Neural progenitor cell (in vitro differentiated cells): ENCODE results near the gene DACH1. TPM values are rescaled to one million over a fixed set of nuclear protein-coding genes. Genes with fewer than 3 reads are reported as not detected.

Source experiments
- DNase-seq: peaks from one replicate; pipeline ENCODE4 v3.0.0-alpha.2; 2016; ENCODE audit warnings: low spot score
- H2AFZ ChIP-seq: fragments of 200-600 bp; sonication (generic); replicated peaks from 2 replicates; pipeline ENCODE4 v1.6.1; 2016; ENCODE audit warnings: antibody characterized with exemption
- H3F3A ChIP-seq: fragments of 200-600 bp; sonication (generic); 2 replicates; pipeline ENCODE4 v1.6.1; 2016; ENCODE audit warnings: antibody characterized with exemption, low read depth
- H3K27ac ChIP-seq: fragments of 200-600 bp; sonication (generic); 2 replicates; pipeline ENCODE4 v1.5.1; 2016; ENCODE audit warnings: mild to moderate bottlenecking
- H3K27me3 ChIP-seq: fragments of 200-600 bp; sonication (generic); 2 replicates; pipeline ENCODE4 v1.6.1; 2016; ENCODE audit warnings: mild to moderate bottlenecking, moderate library complexity
- H3K36me3 ChIP-seq: fragments of 200-600 bp; sonication (generic); 2 replicates; pipeline ENCODE4 v1.5.1; 2016
- H3K4me1 ChIP-seq: fragments of 200-600 bp; sonication (generic); 2 replicates; pipeline ENCODE4 v1.6.1; 2016; ENCODE audit warnings: mixed run types
- H3K4me2 ChIP-seq: fragments of 200-600 bp; sonication (generic); 2 replicates; pipeline ENCODE4 v1.6.1; 2016
- H3K4me3 ChIP-seq: fragments of 200-600 bp; sonication (generic); 2 replicates; pipeline ENCODE4 v1.5.1; 2016
- H3K79me2 ChIP-seq: fragments of 200-600 bp; sonication (generic); 2 replicates; pipeline ENCODE4 v1.6.1; 2016; ENCODE audit warnings: low read depth
- H3K9ac ChIP-seq: fragments of 200-600 bp; sonication (generic); 2 replicates; pipeline ENCODE4 v1.6.1; 2016
- H3K9me3 ChIP-seq: fragments of 200-600 bp; sonication (generic); 2 replicates; pipeline ENCODE4 v1.5.1; 2016; ENCODE audit warnings: low read depth
- H4K20me1 ChIP-seq: fragments of 200-600 bp; sonication (generic); 2 replicates; pipeline ENCODE4 v1.6.1; 2016; ENCODE audit warnings: low read depth
- H3K27ac Mint-ChIP-seq: 3 replicates; pipeline ENCODE4 v1.8.0; 2021; ENCODE audit warnings: mixed read lengths
- H3K27me3 Mint-ChIP-seq: 2 replicates; pipeline ENCODE4 v1.8.0; 2022; ENCODE audit warnings: low read depth, mild to moderate bottlenecking, inconsistent platforms, moderate library complexity, mixed read lengths; ENCODE audit not compliant: insufficient read depth
- H3K36me3 Mint-ChIP-seq: 3 replicates; pipeline ENCODE4 v1.8.0; 2021; ENCODE audit warnings: mixed read lengths
- H3K4me1 Mint-ChIP-seq: 3 replicates; pipeline ENCODE4 v1.8.0; 2021; ENCODE audit warnings: mixed read lengths
- H3K4me3 Mint-ChIP-seq: 3 replicates; pipeline ENCODE4 v1.8.0; 2021; ENCODE audit warnings: mild to moderate bottlenecking, moderate library complexity, mixed read lengths
- H3K9me3 Mint-ChIP-seq: 3 replicates; pipeline ENCODE4 v1.8.0; 2020; ENCODE audit warnings: mixed read lengths
- CTCF ChIP-seq: fragments of 200-600 bp; sonication (generic); IDR thresholded peaks from 2 replicates; pipeline ENCODE4 v1.5.1; 2017; ENCODE audit warnings: antibody characterized with exemption, mild to moderate bottlenecking
- EZH2 ChIP-seq: fragments of 200-600 bp; sonication (generic); IDR thresholded peaks from 2 replicates; pipeline ENCODE4 v1.6.1; 2017; ENCODE audit warnings: antibody characterized with exemption, mild to moderate bottlenecking, moderate library complexity
- EZH2phosphoT487 ChIP-seq: fragments of 200-600 bp; sonication (generic); IDR thresholded peaks from 2 replicates; pipeline ENCODE4 v1.6.1; 2017; ENCODE audit warnings: antibody characterized with exemption
- total RNA-seq: library from RNA; depleted of rRNA; stranded (reverse); fragments of >200 nt; gene quantifications from 2 replicates; pipeline ENCODE4 v1.2.3, GENCODE V29; 2015; ENCODE audit warnings: low replicate concordance

Gene DACH1
- total RNA-seq, 1 donor from 2014 or later, result 27.6 TPM

GRCh38 chr13:71576571-71576970 lies 290.4 kb downstream of the DACH1 start:
- peaks cover 3% of the 10 kb centered on the region for H3K4me1 Mint-ChIP-seq
- Histone ChIP-seq H3K4me3 (no peak overlapping the region), H3K4me1 (no peaks in the 10 kb centered on the region), H2AFZ (no peak overlapping the region), H3K36me3 (no peaks in the 10 kb centered on the region), H3K27me3 (no peaks in the 10 kb centered on the region), H3K4me2 (no peak overlapping the region), H3K79me2 (no peaks in the 10 kb centered on the region), H3K27ac (no peak overlapping the region), H3K9me3 (no peaks in the 10 kb centered on the region), H4K20me1 (no peaks in the 10 kb centered on the region), H3K9ac (no peak overlapping the region), H3F3A (no peaks in the 10 kb centered on the region)
- no peaks in the 10 kb centered on the region for H3K27me3 Mint-ChIP-seq
- no peak overlapping the region for H3K27ac Mint-ChIP-seq
- no peaks in the 10 kb centered on the region for H3K9me3 Mint-ChIP-seq
- DNase-seq, result no peak
- no peak overlapping the region for H3K4me3 Mint-ChIP-seq
- peaks cover 10% of the 10 kb centered on the region for H3K36me3 Mint-ChIP-seq
- TF ChIP-seq EZH2 (no peak), CTCF (no peak), EZH2phosphoT487 (no peak)

- no peaks in the 10 kb centered on the region for H4K20me1 ChIP-seq
- no peaks in the 10 kb centered on the region for H3K4me1 ChIP-seq
- no peak overlapping the region for H3K4me3 Mint-ChIP-seq
- no peak overlapping the region for H3K4me3 ChIP-seq
- TF ChIP-seq EZH2 (no peak), EZH2phosphoT487 (no peak), CTCF (no peak)
- no peak overlapping the region for H3K27ac ChIP-seq
- no peaks in the 10 kb centered on the region for H3K27me3 ChIP-seq
- H3K9me3 Mint-ChIP-seq, result no peaks in the 10 kb centered on the region
- H3K9ac ChIP-seq, result no peak overlapping the region
- H3K4me2 ChIP-seq, result no peak overlapping the region
- DNase-seq, result no peak
- peaks cover 3% of the 10 kb centered on the region for H3K4me1 Mint-ChIP-seq
- peaks cover under 1% of the 10 kb centered on the region for H3F3A ChIP-seq
- H3K79me2 ChIP-seq, result no peaks in the 10 kb centered on the region
- H2AFZ ChIP-seq, result no peak overlapping the region
- no peaks in the 10 kb centered on the region for H3K9me3 ChIP-seq
- H3K36me3 ChIP-seq, result no peaks in the 10 kb centered on the region
- H3K27ac Mint-ChIP-seq, result no peak overlapping the region
- peaks cover 5% of the 10 kb centered on the region for H3K36me3 Mint-ChIP-seq
- no peaks in the 10 kb centered on the region for H3K27me3 Mint-ChIP-seq
Observed at GRCh38 chr13:71546881-71547280, 320.1 kb downstream of the DACH1 start.

- no peak overlapping the region for H3K27ac Mint-ChIP-seq
- no peaks in the 10 kb centered on the region for H3K27me3 Mint-ChIP-seq
- Histone ChIP-seq H3F3A (no peaks in the 10 kb centered on the region), H3K27me3 (no peaks in the 10 kb centered on the region), H3K79me2 (no peaks in the 10 kb centered on the region), H3K9me3 (no peaks in the 10 kb centered on the region), H3K4me2 (no peak overlapping the region), H3K36me3 (no peaks in the 10 kb centered on the region), H3K4me3 (no peak overlapping the region), H3K27ac (no peak overlapping the region), H3K4me1 (no peaks in the 10 kb centered on the region), H2AFZ (no peak overlapping the region), H3K9ac (no peak overlapping the region), H4K20me1 (no peaks in the 10 kb centered on the region)
- no peaks in the 10 kb centered on the region for H3K4me1 Mint-ChIP-seq
- TF ChIP-seq EZH2phosphoT487, result no peak
- no peak for TF ChIP-seq CTCF
- no peak for TF ChIP-seq EZH2
- H3K9me3 Mint-ChIP-seq, result no peaks in the 10 kb centered on the region
- peaks cover 16% of the 10 kb centered on the region for H3K36me3 Mint-ChIP-seq
- no peak overlapping the region for H3K4me3 Mint-ChIP-seq
- no peak for DNase-seq
Observed at GRCh38 chr13:71540098-71540497, 326.9 kb downstream of the DACH1 start.
